HepG2 (cell line): Measurements from ENCODE around the gene PMIS2. TPM values are rescaled to one million over a fixed set of nuclear protein-coding genes. Genes with fewer than 3 reads are reported as not detected.
A peak's percentile ranks its signal among the peaks of the same experiment; 100 is the strongest.

Source experiments
- CEBPB ChIP-seq: IDR thresholded peaks from 2 replicates; pipeline ENCODE4 v1.6.1; 2011; ENCODE audit warnings: low read depth, low read length, improper control_type of control experiment, borderline replicate concordance
- E2F2 ChIP-seq: sonication (generic); formaldehyde crosslinking; IDR thresholded peaks from 2 replicates; pipeline ENCODE4 v1.4.0; 2020; ENCODE audit warnings: missing genetic modification reagents, borderline replicate concordance
- E2F5 ChIP-seq: sonication (generic); formaldehyde crosslinking; conservative IDR thresholded peaks from 2 replicates; pipeline ENCODE4 v1.4.0; 2020; ENCODE audit warnings: missing genetic modification reagents
- GLI4 ChIP-seq: sonication (generic); formaldehyde crosslinking; IDR thresholded peaks from 2 replicates; pipeline ENCODE4 v1.5.1; 2020; ENCODE audit warnings: missing genetic modification reagents, mild to moderate bottlenecking, moderate library complexity, borderline replicate concordance
- GPBP1L1 ChIP-seq: sonication (generic); formaldehyde crosslinking; IDR thresholded peaks from 2 replicates; pipeline ENCODE4 v1.5.0; 2020; ENCODE audit warnings: mild to moderate bottlenecking, missing genetic modification reagents
- HDAC6 ChIP-seq: fragments of 200-600 bp; sonication (generic); IDR thresholded peaks from 2 replicates; pipeline ENCODE4 v1.7.0; 2017; ENCODE audit warnings: mild to moderate bottlenecking, antibody characterized with exemption, low read length, low read depth
- HHEX ChIP-seq: IDR thresholded peaks from 2 replicates; pipeline ENCODE4 v1.6.1; 2016; ENCODE audit warnings: control low read depth
- MEIS1 ChIP-seq: sonication (generic); formaldehyde crosslinking; IDR thresholded peaks from 2 replicates; pipeline ENCODE4 v1.9.0; 2021; ENCODE audit warnings: mild to moderate bottlenecking, missing genetic modification reagents, moderate library complexity, borderline replicate concordance
- MEIS2 ChIP-seq: sonication (generic); formaldehyde crosslinking; IDR thresholded peaks from 2 replicates; pipeline ENCODE4 v1.9.0; 2021; ENCODE audit warnings: mild to moderate bottlenecking, missing genetic modification reagents
- NFAT5 ChIP-seq: sonication (generic); formaldehyde crosslinking; IDR thresholded peaks from 2 replicates; pipeline ENCODE4 v1.4.0; 2020; ENCODE audit warnings: missing genetic modification reagents
- SIN3B ChIP-seq: fragments of 150-350 bp; IDR thresholded peaks from 2 replicates; pipeline ENCODE4 v1.6.1; 2014; ENCODE audit warnings: low read length
- SOX6 ChIP-seq, 2 experiments: fragments of 450-650 bp in 1 of 2; sonication (generic) in 1 of 2; formaldehyde crosslinking in 1 of 2; IDR thresholded peaks; 2 replicates each; pipeline versions ENCODE4 v1.4.0 to v1.6.1; 2017 to 2020; ENCODE audit warnings: antibody characterized with exemption in 1 of 2, mild to moderate bottlenecking in 1 of 2, missing genetic modification reagents in 1 of 2
- TBL1XR1 ChIP-seq: fragments of 150-350 bp; IDR thresholded peaks from 2 replicates; pipeline ENCODE4 v1.6.1; 2014; ENCODE audit warnings: borderline replicate concordance, low read length; ENCODE audit not compliant: partially characterized antibody
- ZNF460 ChIP-seq: sonication (generic); formaldehyde crosslinking; IDR thresholded peaks from 2 replicates; pipeline ENCODE4 v1.5.1; 2020; ENCODE audit warnings: missing genetic modification reagents, mild to moderate bottlenecking, borderline replicate concordance
- ZNF552 ChIP-seq: sonication (generic); formaldehyde crosslinking; IDR thresholded peaks from 2 replicates; pipeline ENCODE4 v1.9.0; 2022; ENCODE audit warnings: missing genetic modification reagents, mild to moderate bottlenecking, borderline replicate concordance
- ZNF839 ChIP-seq: sonication (generic); formaldehyde crosslinking; IDR thresholded peaks from 2 replicates; pipeline ENCODE4 v1.4.0; 2020; ENCODE audit warnings: missing genetic modification reagents, mild to moderate bottlenecking, borderline replicate concordance
- ZNF878 ChIP-seq: sonication (generic); formaldehyde crosslinking; IDR thresholded peaks from 2 replicates; pipeline ENCODE4 v1.8.1; 2023; ENCODE audit warnings: mild to moderate bottlenecking, missing genetic modification reagents, moderate library complexity
- polyA plus RNA-seq, 8 experiments: library from polyadenylated mRNA; depleted of rRNA in 3 of 8; stranded (reverse) in 7 of 8; unstranded in 1 of 8; fragments of >200 nt; fragmentation: Illumina TruSeq in 4 of 8; extraction: Trizol in 4 of 8; gene quantifications; 2 replicates each; pipeline versions ENCODE4 v1.2.1 to v1.2.3, GENCODE V29; 2011 to 2016; ENCODE audit warnings: low read depth in 4 of 8, missing spikeins in 1 of 8, mixed read lengths in 1 of 8; ENCODE audit not compliant: insufficient read depth in 1 of 8
- total RNA-seq, 5 experiments: library from RNA; depleted of rRNA; stranded (reverse); fragments of >200 nt; fragmentation: Illumina TruSeq; extraction: Trizol; gene quantifications; 2 replicates each; pipeline ENCODE4 v1.2.3, GENCODE V29; 2016; ENCODE audit warnings: low read depth in 1 of 5

PMIS2 gene
- total and polyA plus RNA-seq, 2 of the 13 experiments (the other 11 are each of a cell fraction or from before 2014, with no cell fraction given) = not detected

GRCh38 chr19:35612559-35613321, 26.8 kb downstream of the PMIS2 start, which contains the start of gene HAUS5 (continued):
- TF ChIP-seq ZNF839 (CRISPR knock-in tag) = no peak
- TF ChIP-seq ZNF460 (CRISPR knock-in tag) = no peak
- TF ChIP-seq ZNF552 (CRISPR knock-in tag) = no peak
- peak; percentile 36; the same call in 1 of the 2 replicates for TF ChIP-seq NFAT5 (CRISPR knock-in tag)
- TF ChIP-seq MEIS2 (CRISPR knock-in tag) = peak; percentile 53; the same call in 1 of the 2 replicates
- peak; percentile 61 for TF ChIP-seq TBL1XR1
- no peak for TF ChIP-seq SOX6 (IDR thresholded peaks at IDR 0.05)
- TF ChIP-seq SOX6 (CRISPR knock-in tag; IDR thresholded peaks at IDR 0.05) = no peak; the same call in 1 of the 2 replicates
- no peak for TF ChIP-seq MEIS1 (CRISPR knock-in tag)
- TF ChIP-seq SIN3B = peak; percentile 82
- 0 out of 2 replicates have a peak, but pooled peaks have one; percentile 81 for TF ChIP-seq E2F2 (CRISPR knock-in tag)
- TF ChIP-seq HHEX (CRISPR knock-in tag) = no peak
- peak; percentile 93 for TF ChIP-seq E2F5 (CRISPR knock-in tag)
- TF ChIP-seq HDAC6 = no peak
- TF ChIP-seq GLI4 (CRISPR knock-in tag) = no peak
- peak; percentile 16; the same call in 1 of the 2 replicates for TF ChIP-seq CEBPB
- TF ChIP-seq ZNF878 (CRISPR knock-in tag) = no peak
- TF ChIP-seq GPBP1L1 (CRISPR knock-in tag) = no peak
